NCI-H748 (cell line): ENCODE measurements around the gene RNPEPL1.

ENCODE experiments used
- DNase-seq: peaks from one replicate; lab custom pipeline; 2025; ENCODE audit not compliant: unreplicated experiment; lab: John Stamatoyannopoulos, UW

The RNPEPL1 gene

DNA sequence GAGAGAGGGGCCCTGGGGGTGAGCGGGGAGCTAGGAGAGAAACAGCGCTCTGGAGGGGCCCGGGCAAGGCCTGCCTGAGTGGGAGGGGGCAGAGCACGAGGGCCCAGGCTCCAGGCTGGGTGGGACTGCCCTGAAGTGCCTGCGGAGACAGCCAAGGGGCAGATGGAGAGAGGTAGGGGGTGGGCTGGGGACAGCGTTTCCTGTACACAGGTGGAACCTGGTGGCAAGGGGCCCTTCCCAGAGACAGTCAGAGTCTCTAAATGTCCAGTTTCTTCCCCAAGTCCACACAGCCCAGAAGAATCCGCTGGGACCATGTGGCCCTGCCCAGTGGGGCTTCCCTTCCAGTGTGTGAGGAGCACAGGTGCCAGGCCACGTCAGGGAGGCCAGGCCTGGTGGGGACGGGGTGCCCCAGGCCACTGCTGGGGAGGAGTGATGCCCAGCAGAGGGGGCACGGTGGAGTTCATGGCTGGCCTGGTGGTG, 55.3 kb downstream of the RNPEPL1 start:
- no peak for DNase-seq

DNA sequence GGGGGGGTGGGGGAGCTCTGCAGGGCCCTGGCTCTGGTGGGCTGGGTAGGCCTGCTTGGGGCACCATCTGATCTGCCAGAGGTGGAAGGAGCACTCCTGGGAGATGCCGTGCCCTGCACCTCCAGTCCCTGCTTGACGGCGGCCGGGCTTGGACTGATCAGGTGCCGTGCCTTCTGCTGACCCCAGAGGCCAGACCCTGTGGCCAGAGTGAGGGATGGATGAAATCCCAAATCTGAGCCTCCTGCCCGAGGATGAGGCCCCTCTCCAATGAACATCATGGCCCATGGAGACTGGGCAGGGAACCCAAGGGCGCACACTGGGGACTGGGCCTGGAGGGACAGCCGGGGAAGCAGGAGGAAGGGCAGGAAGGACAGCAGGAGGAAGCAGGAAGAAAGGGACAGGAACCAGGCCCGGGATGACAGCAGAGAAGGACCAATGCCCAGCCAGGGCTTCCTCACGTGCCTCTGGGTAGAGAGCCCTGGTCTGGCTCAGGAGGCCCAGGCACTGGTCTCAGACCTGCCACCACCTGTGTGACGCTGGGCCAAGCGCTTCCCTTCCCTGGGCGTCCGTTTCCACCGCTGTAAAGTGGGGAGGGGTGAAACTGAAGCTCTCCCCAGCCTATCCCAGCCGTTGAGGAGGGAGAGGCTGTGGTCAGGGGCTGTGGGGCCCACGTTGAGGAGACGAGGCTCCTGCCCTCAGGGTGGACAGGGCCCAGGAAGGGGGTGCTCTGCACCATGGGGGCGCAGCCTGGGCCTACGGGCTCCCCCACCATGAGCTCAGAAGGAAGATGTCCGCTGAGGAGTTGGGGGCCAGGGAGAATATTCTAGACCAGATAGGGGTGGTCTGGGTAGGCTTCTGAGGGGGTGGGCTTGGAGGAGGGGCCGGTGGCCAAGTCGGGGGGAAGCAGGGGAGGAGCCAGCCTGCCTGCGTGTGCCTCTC, 56.0 kb downstream of the RNPEPL1 start:
- no peak for DNase-seq

DNA sequence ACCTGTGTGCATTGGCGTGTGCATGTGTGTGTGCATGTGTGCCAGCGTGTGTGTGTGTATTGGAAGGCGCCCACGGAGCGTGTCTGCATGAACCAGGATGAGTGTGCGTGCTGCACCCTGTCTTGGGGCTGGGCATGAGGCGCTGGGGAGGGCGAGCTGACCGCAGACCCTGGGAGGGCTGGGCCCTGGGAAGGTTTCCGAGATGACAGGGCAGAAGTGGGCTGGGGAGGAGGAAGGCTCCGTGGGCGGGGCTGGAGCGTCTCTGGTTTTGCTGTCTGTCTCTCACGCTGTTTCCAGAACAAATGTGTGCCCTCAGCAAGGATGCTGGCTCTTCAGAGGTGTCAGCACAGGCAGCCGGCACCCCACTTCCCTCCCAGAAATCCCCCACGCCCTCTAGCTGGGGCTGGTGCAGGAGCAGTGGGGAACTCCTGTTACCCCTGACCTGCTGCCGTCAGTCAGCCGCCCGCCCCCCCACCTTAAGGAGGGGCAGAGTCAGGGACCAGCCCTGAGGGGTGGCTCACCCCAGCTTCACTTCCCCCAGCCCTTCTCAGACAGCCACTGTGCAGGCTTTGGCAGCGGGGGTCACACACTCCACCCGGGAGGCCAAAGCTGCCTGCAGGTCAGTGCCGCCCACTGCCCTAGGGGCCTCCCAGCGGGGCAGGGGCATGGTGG, 56.8 kb downstream of the RNPEPL1 start, which contains the start of gene GPR35:
Gene GPR35 (plus strand): TSS at position 531 of the 672 bp plus-strand sequence. CDS start 4,473 bp downstream, outside the sequence.
- DNase-seq = no peak

DNA sequence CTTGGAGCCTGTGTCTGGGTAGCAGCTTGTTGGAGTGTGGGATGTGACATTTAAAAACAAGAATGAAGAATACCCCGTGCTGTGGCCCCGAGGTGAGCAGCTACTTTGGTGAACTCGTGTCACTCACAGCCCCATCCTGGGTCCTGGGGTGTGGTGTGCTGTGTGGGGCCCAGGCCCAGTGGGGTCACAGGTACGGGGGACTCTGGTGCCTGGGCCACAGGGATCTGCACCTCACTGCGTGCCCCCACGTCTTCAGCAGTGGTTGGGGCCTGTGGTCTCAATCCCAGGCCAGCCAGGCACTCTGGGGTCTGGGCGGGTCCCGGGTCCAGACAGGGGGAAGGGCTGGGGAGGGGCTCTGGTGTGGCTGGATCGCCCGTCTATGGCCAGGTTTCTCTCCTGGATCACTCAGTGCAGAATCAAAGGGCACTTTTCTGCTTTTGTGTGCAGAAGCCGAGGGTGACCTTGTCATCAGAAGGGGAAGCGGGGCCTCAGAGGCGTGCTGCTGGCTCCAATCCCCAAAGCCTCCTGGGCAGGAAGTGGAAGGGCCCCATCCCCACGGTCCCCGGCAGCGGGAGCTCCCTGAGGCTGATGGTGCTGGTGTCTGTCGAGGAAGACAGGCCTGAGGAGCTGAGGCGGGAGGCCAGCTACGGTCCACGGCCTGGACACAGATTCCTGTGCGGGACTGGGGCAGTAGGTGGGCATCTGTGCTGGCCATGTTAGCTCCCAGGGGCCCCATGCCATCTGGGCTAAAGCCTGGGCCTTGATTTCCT, 58.4 kb downstream of the RNPEPL1 start:
- no peak for DNase-seq

DNA sequence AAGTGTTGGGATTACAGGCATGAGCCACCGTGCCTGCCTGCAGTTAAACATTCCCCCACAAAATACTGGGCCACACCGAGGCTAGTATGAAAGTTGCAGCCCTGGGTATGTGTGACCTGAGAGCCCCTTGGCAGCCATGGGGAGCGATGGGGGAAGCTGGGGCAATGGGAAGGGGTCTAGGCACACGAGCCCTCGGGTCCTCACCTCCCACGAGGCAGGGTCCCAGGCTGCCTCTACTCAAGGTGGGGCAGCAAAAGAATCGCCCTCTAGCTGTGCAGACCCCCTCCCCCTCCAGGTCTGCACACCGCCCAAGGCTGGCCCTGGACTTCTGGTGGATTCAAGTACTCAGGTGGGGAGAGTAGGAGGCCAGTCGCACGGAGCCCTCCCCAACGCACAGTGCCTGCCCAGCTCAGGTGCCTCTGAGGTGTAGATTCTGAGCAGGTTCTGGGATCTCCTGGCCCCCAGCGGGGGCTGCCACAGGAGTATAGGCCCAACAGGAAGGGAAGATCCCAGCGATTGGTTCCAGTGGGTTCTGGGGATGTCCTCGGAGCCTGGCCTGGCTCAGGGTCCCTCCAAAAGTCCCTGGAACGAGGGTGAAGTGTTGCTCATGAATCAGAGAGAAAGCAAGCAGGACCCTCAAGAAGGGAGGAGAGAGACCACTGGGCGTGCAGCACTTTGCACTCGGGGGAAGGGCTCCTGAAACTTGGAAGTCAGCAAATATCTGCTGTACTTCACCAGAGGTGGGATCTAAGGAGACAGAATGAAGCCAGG, 59.6 kb downstream of the RNPEPL1 start:
- DNase-seq = no peak

DNA sequence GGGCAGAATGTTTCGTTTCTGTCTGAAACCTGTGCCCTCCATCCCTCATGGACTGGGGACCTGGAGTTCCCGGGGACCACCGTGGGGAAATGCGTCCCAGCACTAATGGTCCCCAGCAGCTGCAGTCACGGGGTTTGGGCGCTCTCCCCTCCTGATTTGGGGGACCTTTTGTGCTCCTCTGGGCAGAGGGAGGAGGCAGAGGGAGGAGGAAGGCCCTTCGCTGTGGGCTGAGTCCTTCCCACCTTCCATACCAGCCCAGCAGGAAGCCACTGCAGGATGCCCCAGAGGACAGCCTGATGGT, 60.2 kb downstream of the RNPEPL1 start:
- no peak for DNase-seq

DNA sequence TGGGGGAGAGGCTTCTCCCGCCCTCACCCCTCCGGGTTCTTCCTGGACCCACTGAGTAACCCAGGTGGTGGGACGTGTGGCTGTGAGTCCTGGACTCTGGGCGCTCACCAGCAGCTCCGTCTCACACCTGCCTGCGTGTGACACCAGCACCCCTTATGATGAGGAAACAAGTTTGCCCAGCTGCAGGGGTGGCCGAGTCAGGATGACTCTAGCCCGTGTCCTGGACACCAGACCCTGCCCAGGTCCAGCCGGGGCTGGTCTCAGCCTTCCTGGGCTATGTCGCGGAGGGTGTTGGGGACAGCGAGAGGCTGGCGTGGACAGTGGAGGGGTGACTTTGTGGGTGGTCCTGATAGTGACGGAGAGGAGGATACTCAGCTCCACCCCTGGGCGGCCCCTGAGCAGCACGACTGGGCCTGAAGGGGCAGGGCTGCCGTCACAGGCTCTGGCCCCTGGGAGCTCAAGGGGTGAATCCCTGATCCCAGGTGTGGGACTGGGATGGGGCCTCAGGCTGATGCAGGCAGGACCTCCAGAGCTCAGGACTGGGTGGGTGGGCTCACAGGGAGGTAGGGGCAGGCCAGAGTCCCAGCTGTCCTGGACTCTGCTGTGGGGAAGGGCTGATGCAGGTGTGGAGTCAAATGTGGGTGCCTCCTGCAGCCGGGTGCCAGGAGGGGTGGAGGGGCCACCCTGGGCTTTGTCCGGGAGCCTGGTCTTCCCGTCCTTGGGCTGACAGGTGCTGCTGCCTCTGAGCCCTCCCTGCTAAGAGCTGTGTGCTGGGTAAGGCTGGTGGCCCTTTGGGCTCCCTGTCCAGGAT, 60.7 kb downstream of the RNPEPL1 start:
- DNase-seq = no peak

DNA sequence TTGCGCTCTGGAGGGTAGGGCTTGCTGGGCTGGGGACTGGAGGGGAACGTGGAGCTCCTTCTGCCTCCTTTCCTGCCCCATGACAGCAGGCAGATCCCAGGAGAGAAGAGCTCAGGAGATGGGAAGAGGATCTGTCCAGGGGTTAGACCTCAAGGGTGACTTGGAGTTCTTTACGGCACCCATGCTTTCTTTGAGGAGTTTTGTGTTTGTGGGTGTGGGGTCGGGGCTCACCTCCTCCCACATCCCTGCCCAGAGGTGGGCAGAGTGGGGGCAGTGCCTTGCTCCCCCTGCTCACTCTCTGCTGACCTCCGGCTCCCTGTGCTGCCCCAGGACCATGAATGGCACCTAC, 61.3 kb downstream of the RNPEPL1 start:
- DNase-seq = no peak

DNA sequence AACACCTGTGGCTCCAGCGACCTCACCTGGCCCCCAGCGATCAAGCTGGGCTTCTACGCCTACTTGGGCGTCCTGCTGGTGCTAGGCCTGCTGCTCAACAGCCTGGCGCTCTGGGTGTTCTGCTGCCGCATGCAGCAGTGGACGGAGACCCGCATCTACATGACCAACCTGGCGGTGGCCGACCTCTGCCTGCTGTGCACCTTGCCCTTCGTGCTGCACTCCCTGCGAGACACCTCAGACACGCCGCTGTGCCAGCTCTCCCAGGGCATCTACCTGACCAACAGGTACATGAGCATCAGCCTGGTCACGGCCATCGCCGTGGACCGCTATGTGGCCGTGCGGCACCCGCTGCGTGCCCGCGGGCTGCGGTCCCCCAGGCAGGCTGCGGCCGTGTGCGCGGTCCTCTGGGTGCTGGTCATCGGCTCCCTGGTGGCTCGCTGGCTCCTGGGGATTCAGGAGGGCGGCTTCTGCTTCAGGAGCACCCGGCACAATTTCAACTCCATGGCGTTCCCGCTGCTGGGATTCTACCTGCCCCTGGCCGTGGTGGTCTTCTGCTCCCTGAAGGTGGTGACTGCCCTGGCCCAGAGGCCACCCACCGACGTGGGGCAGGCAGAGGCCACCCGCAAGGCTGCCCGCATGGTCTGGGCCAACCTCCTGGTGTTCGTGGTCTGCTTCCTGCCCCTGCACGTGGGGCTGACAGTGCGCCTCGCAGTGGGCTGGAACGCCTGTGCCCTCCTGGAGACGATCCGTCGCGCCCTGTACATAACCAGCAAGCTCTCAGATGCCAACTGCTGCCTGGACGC, 61.9 kb downstream of the RNPEPL1 start:
- no peak for DNase-seq
